C4-2B (cell line): ENCODE data around the gene MED1.
"Not testable (repeated sequence)": the region's sequence is repeated elsewhere in the genome, so short reads cannot be mapped to it uniquely, and the experiment has no call there.

Source experiments
- H3K27ac ChIP-seq: fragments of 450-650 bp; 2 replicates; pipeline ENCODE4 v1.5.1; 2017
- CTCF ChIP-seq: fragments of 450-650 bp; conservative IDR thresholded peaks from 2 replicates; pipeline ENCODE4 v1.5.1; 2017; ENCODE audit warnings: mild to moderate bottlenecking
- ZFX ChIP-seq: fragments of 450-650 bp; IDR thresholded peaks from 2 replicates; pipeline ENCODE4 v1.6.1; 2017

Gene MED1

GRCh38 chr17:39450847-39451581, at the start of gene MED1:
Gene MED1 (minus strand): TSS chr17:39451263. CDS start chr17:39451062, 201 bp downstream.
- TF ChIP-seq CTCF (no peak), ZFX (no peak)

GRCh38 chr17:39496921-39497320, 45.9 kb upstream of the MED1 start:
- H3K27ac ChIP-seq, result not testable (repeated sequence)

More at GRCh38 chr17:39450847-39451581, at the start of gene MED1:
- H3K27ac ChIP-seq, result peak within 1 kb of the TSS; percentile 85

- TF ChIP-seq ZFX (no peak), CTCF (no peak)
- no peak overlapping the region for H3K27ac ChIP-seq
Measured at GRCh38 chr17:39487946-39488345, 36.9 kb upstream of the MED1 start.

GRCh38 chr17:39487490-39487889, 36.4 kb upstream of the MED1 start:
- H3K27ac ChIP-seq, result not testable (repeated sequence)

- H3K27ac ChIP-seq, result no peak overlapping the region
- no peak for TF ChIP-seq ZFX
- no peak for TF ChIP-seq CTCF
Measured at GRCh38 chr17:39486242-39486641, 35.2 kb upstream of the MED1 start.

GRCh38 chr17:39485555-39485954, 34.5 kb upstream of the MED1 start:
- no peak overlapping the region for H3K27ac ChIP-seq

GRCh38 chr17:39484178-39484577, 33.1 kb upstream of the MED1 start:
- H3K27ac ChIP-seq, result no peak overlapping the region
- TF ChIP-seq ZFX (no peak), CTCF (no peak)

More at GRCh38 chr17:39485555-39485954, 34.5 kb upstream of the MED1 start:
- TF ChIP-seq ZFX (no peak), CTCF (no peak)

GRCh38 chr17:39483506-39483905, 32.4 kb upstream of the MED1 start:
- H3K27ac ChIP-seq, result no peak overlapping the region
- TF ChIP-seq CTCF (no peak), ZFX (no peak)

- H3K27ac ChIP-seq, result not testable (repeated sequence)
Measured at GRCh38 chr17:39479631-39480030, 28.6 kb upstream of the MED1 start.
